ENCODE data around the gene PIK3R2. TPM values are rescaled to one million over a fixed set of nuclear protein-coding genes. Genes with fewer than 3 reads are reported as not detected.
A peak's percentile ranks its signal among the peaks of the same experiment; 100 is the strongest.

PIK3R2 gene
- total and polyA plus RNA-seq, 2 of the 8 experiments (the other 6 are each of a cell fraction or from before 2014, with no cell fraction given): 21.7 to 57.1 TPM

DNA sequence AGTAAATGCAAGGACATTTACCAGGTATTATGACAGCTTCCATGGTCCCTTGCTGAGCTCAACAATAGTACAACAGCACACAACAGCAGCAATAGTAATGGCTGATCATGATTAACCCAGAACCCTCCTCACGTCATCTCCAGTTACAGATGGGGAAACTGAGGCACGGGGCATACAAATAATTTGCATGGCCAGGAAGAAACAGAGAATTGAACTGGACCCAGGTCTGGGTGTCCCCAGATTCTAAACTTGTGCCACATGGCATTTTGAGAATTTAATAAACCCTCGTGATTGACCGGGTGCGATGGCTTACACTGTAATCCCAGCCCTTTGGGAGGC, 48.2 kb upstream of the PIK3R2 start:
- Histone ChIP-seq H4K8ac (ENCODE audit: extremely low read depth, insufficient read depth, low read length) (peak overlapping the region; percentile 80; the same call in 1 of the 2 replicates), H2AFZ (ENCODE audit: low read length) (peak overlapping the region; percentile 94), H2BK120ac (replicated peaks; ENCODE audit: low read depth, low read length) (no peak overlapping the region), H4K91ac (replicated peaks; ENCODE audit: insufficient read length, low read length) (no peak overlapping the region), H3K4ac (replicated peaks; ENCODE audit: insufficient read length, low read depth, low read length) (no peak overlapping the region), H3K9ac (replicated peaks in 1 of 4; ENCODE audit: extremely low read depth in 1 of 4, low read depth in 3 of 4, low read length in 3 of 4) (peak overlapping the region in 1 of 4 experiments; percentile 38; a peak in 2 of 7 replicates), H3K56ac (replicated peaks; ENCODE audit: insufficient read length, low read depth, low read length) (peak overlapping the region; percentile 3), H3K79me1 (ENCODE audit: low read depth, low read length) (no peaks in the 10 kb centered on the region), H2BK15ac (ENCODE audit: low read length) (no peak overlapping the region), H3K9me3 (ENCODE audit: insufficient read depth in 2 of 2, low read depth in 1 of 2, low read length in 1 of 2) (no peaks in the 10 kb centered on the region), H3K27me3 (replicated peaks in 1 of 4; ENCODE audit: control insufficient read depth in 3 of 4, extremely low read depth in 1 of 4, insufficient read depth in 3 of 4, low read length in 3 of 4) (peaks cover 0 to 12% (median 9%) of the 10 kb centered on the region in 4 experiments; a peak in 5 of 7 replicates), H2BK20ac (ENCODE audit: low read length) (no peak overlapping the region), H2BK12ac (ENCODE audit: low read depth, low read length) (0 out of 2 replicates have a peak overlapping the region, but pooled peaks have one; percentile 35), H3K79me2 (ENCODE audit: control insufficient read depth in 1 of 2, insufficient read depth in 2 of 2, low read length in 2 of 2) (no peaks in the 10 kb centered on the region), H3K14ac (ENCODE audit: insufficient read length) (no peak overlapping the region), H3K18ac (ENCODE audit: extremely low read depth, low read length) (no peak overlapping the region), H3K36me3 (ENCODE audit: control insufficient read depth in 2 of 4, insufficient read depth in 4 of 4, low read length in 3 of 4) (no peaks in the 10 kb centered on the region), H3K23ac (ENCODE audit: insufficient read length) (no peak overlapping the region), H3K4me1 (replicated peaks in 1 of 4; ENCODE audit: control insufficient read depth in 3 of 4, insufficient read depth in 4 of 4, low read length in 3 of 4) (peaks cover 0 to 17% (median 8%) of the 10 kb centered on the region in 4 experiments; a peak in 4 of 7 replicates), H3K23me2 (ENCODE audit: low read depth, low read length) (peaks cover 6% of the 10 kb centered on the region), H4K20me1 (replicated peaks in 1 of 2; ENCODE audit: control insufficient read depth in 1 of 2, insufficient read depth in 2 of 2, low read length in 2 of 2) (no peaks in the 10 kb centered on the region), H3K4me3 (ENCODE audit: extremely low read depth in 1 of 4, insufficient read depth in 2 of 4, low read depth in 3 of 4, low read length in 4 of 4) (peak overlapping the region; percentile 44 to 61 (median 56); a peak in 7 of 8 replicates), H3K27ac (ENCODE audit: low read depth, low read length) (no peak overlapping the region), H4K5ac (ENCODE audit: insufficient read length, low read depth, low read length) (peak overlapping the region; percentile 21), H3K4me2 (ENCODE audit: insufficient read depth in 1 of 2, low read depth in 2 of 2, low read length in 2 of 2) (peak overlapping the region; percentile 79 to 97), H2AK5ac (ENCODE audit: low read depth, low read length) (no peak overlapping the region), H2BK5ac (ENCODE audit: low read depth, low read length) (peak overlapping the region; percentile 3; the same call in 1 of the 2 replicates)
- TF ChIP-seq JUN (IDR thresholded peaks at IDR 0.05; ENCODE audit: low read depth, low read length): no peak
- CTCF ChIA-PET (ENCODE audit: partially characterized antibody): interaction anchor here (0.6 to 1.5 kb wide), 4 partner anchors 9 to 414 kb away, joined by 3 to 6 read pairs (median 4); no protein-coding TSS in a partner anchor
- POLR2A ChIA-PET (ENCODE audit: partially characterized antibody): interaction anchor here (0.8 kb wide), 2 partner anchors 10 to 47 kb away, joined by 3 read pairs; no protein-coding TSS in a partner anchor
- FAIRE-seq (no peak), DNase-seq (ENCODE audit: low read depth in 1 of 2, low spot score in 2 of 2) (no peak)
- 63% methylated on average over 5 of the region's 5 CpGs; no CpG with 5 or more reads in 1 of the 2 experiments for WGBS, 2 experiments (ENCODE audit: extremely low coverage in 1 of 2, insufficient coverage in 1 of 2, insufficient read length in 1 of 2, insufficient replicate concordance in 2 of 2, low coverage in 1 of 2, low lambda C conversion rate in 2 of 2, missing lambda C conversion rate in 1 of 2)
